NCI-H345 treated with DMSO at 0.1 percent for 48 hours (cell line): ENCODE results near the gene PPP1R14D.
"Not testable (repeated sequence)": the region's sequence is repeated elsewhere in the genome, so short reads cannot be mapped to it uniquely, and the experiment has no call there.

Experiments
- DNase-seq: peaks from one replicate; lab custom pipeline; 2025; ENCODE audit not compliant: unreplicated experiment; lab: John Stamatoyannopoulos, UW

Gene PPP1R14D, protein sequence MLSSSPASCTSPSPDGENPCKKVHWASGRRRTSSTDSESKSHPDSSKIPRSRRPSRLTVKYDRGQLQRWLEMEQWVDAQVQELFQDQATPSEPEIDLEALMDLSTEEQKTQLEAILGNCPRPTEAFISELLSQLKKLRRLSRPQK

DNA sequence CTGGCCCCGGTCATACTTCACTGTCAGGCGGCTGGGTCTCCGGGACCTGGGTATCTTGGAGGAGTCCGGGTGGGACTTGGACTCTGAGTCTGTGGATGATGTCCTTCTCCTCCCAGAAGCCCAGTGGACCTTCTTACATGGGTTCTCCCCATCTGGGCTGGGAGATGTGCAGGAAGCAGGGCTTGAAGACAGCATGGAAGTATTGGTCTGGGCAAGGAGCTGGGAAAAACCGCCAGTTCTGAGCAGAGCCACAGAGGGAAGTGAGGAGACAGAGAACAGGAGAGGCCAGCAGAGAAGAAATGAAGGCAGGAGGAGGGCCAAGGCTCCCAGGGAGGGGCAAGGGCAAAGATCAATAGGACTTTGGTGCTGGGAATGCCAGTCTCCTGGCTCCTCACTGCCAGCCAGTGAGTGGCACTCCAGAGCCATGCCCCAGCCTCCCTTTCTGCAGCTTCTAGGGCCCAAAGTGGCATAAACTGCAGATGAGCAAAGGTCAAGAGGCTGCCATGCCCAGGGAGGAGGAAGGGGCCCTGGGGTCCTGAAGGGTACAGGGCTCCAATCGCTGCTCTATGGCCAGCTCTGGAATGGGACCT, at the start of gene PPP1R14D:
Gene PPP1R14D (minus strand): TSS at position 262 of the 590 bp plus-strand sequence. CDS start 67 bp downstream, at position 195.
- DNase-seq, result no peak

DNA sequence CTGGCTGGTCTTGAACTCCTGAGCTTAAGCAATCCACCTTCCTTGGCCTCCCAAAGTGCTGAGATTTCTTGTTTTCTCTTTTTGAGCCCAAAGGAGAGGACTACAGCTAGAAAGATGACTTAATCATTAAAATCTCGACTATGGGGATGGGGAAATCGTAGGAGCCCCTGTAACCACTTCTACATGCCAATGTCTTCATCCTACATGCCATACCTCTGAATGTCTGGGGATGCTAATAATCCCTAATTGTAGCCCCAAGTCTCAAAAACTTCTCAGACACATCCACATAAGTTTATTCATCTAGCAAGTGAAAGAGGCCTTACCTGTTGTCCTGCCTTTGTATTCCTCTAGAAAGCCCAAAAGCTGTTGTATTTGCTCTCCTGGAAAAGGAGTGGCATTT, 49.2 kb upstream of the PPP1R14D start:
- DNase-seq, result no peak

DNA sequence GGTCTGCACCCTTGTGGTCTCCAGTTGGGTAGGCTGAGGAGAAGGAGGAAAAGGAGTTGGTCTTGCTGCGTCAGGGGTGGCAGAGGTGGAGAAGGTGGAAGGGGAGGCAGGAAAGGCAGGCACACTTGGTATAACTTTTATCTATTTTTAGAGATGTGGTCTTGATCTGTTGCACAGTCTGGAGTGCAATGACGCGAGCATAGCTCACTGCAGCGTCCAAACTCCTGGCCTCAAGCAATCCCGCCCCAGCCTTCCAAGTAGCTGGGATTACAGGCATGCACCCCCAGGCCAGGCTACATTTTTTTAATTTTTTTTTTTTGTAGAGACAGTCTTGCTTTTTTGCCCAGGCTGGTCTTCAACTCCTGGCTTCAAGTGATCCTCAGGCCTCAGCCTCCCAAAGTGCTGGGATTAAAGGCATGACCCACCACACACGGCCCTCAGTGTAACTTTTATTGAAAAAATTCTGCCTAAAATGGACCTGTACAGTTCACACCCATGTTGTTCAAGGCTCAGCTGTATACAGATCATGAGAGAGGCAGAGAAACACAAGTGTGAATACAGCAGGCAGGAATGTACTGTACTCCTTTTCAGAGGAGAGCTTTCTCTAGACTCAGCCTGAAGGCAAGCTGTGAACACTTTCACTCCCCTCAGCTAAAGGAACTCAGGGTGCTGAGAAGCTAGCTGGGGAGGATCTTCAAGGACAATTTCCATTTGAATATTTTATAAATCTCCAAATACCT, 47.7 kb upstream of the PPP1R14D start:
- DNase-seq, result no peak

DNA sequence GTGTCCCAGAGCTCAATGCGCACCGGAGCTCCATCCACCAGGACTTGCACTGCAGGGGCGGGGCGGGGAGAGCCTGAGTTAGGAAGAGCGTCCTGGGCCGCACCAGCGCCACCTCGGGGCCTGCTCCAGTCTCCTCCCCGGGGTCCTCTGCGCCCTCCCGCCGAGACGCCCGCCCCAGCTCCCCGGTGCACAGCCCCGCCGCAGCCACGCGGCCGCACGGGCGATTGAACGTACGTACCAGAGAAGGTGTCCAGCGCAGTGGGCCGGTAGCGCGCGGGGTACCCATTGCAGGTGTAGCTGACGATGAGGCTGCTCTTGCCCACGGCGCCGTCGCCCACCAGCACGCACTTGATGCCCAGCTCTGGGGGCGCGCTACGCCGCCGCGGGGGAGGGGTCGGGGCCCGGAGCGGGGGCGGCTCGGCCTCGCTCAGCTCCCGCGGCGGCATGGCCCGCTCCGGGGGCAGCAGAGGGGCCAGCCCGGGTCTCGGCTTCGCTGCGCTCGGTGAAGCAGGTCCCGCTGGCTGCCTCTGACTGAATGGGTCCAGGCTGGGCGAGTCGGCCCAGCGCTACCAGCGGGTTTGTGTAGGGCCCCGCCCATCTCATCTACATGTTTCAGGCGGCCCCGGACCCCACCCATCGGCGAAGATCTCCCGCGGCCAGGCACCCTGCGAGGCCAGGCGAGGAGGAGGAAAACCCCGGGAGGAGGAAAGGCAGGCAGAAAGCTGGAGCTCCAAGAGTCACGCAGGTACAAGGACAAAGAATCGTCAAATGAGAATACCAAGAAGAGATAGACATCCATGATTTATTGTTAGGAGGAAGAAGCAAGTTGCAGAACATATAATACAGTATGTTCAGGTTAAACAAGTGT, 45.4 kb upstream of the PPP1R14D start, which contains the start of gene RHOV:
Gene RHOV (minus strand): TSS at position 541 of the 868 bp plus-strand sequence. CDS start 95 bp downstream, at position 446.
- no peak for DNase-seq

- DNase-seq, result no peak
Observed at GRCh38 chr15:40872791-40873693, 44.5 kb upstream of the PPP1R14D start.

- no peak for DNase-seq
Observed at GRCh38 chr15:40871749-40872617, 43.5 kb upstream of the PPP1R14D start.

DNA sequence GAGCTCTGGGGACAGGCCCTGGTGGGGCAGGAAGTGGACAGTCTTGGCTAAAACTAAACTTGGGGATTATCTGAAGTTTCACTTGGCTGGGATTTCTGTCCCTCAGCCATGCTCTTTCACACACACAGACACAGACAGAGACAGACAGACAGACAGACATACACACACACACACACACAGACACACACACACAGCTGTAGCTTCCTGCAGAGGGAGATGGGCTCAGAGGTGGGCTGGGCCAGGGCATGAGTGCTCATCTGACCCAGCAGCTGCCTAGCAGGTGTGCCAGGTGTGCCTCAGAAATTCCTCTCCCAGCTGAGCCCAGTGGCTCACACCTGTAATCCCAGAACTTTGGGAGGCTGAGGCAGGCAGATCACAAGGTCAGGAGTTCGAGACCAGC, 42.2 kb upstream of the PPP1R14D start:
- no peak for DNase-seq

DNA sequence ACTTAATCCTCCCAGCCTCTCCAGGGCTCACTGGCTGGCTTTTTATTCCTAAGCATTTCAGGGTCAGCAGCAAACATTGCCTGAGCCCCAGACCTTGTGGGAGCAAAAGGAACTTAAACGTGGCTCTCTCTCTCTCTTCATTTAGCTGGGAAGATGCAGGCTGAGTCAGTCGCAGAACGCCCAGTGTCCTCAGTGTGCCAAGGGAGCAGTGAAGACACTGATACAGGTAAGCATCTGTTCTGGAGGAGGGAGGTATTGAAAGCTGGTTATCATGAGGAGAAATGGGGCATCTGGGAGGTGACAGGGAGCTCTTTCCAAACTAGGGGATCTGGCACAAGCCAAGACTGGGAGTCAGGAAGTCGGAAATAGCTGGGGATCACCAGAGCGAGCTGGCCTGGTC, 41.2 kb upstream of the PPP1R14D start:
- DNase-seq, result no peak

DNA sequence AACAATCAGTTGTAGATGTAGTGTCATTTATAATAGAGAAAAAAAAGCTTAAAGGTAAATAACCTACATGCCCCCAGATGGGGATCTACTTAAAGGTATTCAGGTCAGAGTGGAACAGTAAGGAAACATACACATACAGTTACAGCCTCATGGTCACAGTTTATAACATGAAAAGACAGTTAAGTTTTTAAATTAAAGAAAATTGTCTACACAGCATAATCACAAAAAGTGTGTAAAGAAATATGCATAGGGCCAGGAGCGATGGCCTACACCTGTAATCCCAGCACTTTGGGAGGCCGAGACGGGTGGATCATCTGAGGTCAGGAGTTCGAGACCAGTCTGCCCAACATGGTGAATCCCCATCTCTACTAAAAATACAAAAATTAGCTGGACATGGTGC, 38.7 kb upstream of the PPP1R14D start:
- no peak for DNase-seq

GRCh38 chr15:40863660-40864270, 35.3 kb upstream of the PPP1R14D start:
- no peak for DNase-seq

DNA sequence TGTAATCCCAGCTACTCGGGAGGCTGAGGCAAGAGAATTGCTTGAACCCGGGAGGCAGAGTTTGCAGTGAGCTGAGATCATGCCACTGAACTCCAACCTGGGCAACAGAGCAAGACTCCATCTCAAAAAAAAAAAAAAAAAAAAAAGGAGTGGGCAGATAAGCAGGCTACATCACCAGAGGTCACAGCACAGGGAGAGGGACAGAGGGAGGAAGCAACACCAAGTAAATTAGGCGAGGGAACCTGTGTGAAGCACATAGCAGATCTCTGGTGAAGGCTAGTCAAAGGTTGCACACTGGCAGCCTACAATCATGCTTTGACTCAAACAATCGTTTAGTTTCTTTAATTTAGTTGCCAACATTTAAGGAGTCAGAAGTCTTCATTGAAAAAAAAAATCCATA, 32.6 kb upstream of the PPP1R14D start:
- DNase-seq, result not testable (repeated sequence)

DNA sequence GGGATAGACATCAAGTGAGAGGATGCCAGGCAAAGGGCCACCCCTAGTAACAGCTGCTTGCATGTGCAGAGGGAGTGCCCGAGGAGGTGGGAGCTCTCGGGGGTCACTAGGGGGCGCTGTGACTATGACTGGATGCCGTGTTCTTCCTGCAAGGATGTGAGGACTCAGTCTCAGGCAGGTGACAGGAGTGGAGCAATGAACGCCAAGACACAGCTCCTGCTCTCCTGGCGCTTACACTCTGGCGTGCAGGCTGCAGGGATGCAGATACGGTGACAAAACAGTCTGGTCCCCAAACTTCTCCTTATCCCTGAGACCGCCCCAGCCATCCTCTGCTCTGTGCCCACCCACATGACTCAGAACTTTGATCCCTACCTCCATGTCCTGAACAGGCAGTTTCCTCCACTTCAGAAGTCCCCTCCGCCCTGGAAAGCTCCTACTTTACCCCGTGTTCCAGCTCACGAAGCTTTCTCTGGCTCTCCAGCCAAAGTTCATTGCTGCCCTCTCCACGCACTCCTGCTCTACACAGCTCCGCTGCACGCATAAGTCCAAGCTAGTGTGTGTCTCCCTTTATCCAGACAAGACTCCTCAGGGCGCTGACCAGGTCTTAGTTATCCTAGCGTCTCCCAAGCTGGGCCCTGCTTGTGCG, 30.8 kb upstream of the PPP1R14D start:
- DNase-seq, result peak; percentile 35

- no peak for DNase-seq
Observed at GRCh38 chr15:40858706-40859105, 30.2 kb upstream of the PPP1R14D start.

DNA sequence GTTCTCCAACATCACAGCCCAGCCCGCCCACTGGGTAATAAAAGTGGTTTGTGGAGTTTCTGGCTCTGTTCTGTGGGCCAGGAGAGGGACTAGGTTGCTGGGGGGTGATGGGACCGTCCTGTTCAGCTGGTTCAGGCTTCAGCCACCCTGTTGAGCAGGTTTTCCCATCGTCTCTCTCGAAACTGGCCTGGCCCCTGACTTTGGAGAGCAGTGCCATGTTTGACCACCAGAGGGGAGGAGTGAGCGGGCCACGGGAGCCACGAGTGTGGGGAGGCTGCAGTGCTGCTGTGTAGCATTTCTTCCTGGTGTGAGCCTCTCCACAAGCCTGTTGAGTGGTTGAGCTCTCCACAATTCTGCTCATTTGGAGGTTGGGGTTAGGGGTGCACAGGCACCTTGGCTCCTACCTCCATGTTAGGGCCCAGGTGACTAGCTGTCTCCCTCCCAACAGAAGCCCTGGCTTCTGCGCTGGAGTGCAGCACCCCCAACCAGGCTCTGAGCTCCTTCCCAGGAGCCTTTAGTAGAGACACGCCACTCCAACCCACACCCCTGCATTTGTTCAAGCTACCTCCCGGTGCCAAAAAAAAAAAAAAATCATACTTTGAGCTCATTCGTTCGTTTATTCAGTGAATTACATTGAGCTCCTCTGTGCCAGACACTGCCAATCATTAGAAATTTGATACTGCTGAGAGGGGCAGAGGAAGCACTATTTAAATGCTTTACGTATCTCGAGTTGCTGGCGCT, 29.3 kb upstream of the PPP1R14D start:
- no peak for DNase-seq

DNA sequence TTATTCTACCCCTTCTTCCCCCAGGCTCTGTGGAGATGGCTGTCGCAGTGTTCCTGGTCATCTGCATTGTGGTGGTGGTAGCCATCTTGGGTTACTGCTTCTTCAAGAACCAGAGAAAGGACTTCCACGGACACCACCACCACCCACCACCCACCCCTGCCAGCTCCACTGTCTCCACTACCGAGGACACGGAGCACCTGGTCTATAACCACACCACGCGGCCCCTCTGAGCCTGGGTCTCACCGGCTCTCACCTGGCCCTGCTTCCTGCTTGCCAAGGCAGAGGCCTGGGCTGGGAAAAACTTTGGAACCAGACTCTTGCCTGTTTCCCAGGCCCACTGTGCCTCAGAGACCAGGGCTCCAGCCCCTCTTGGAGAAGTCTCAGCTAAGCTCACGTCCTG, 28.2 kb upstream of the PPP1R14D start:
- no peak for DNase-seq

- DNase-seq, result no peak
Observed at GRCh38 chr15:40855706-40856234, 27.3 kb upstream of the PPP1R14D start.

DNA sequence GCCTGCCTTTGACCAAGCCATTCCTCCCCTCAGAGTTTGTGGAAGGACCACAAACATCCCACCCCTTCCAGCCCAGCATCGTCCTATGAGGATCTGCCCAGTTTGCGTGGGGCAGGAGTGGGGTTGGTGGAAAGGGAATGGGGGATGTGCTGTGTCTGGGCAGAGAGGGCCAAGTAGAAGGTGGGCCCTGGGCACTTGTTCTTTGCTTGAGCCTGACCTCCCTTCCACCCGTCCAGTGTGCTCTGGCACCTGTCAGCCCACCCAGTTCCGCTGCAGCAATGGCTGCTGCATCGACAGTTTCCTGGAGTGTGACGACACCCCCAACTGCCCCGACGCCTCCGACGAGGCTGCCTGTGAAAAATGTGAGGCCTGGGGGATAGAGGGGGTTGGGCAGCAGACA, 25.7 kb upstream of the PPP1R14D start:
- no peak for DNase-seq
